Trophoblast cell (in vitro differentiated cells and primary cell): ENCODE measurements around the gene MACO1.
"Not testable (repeated sequence)": the region's sequence is repeated elsewhere in the genome, so short reads cannot be mapped to it uniquely, and the experiment has no call there.

Source experiments
- DNase-seq, 2 donors: peaks; one replicate each; pipeline ENCODE4 v3.0.0-alpha.2; 2016
- H2AFZ ChIP-seq: 2 replicates; pipeline ENCODE4 v1.6.1; 2013; ENCODE audit warnings: low read length, moderate library complexity, mild to moderate bottlenecking; ENCODE audit not compliant: insufficient read depth, poor library complexity
- H2AK5ac ChIP-seq: 2 replicates; pipeline ENCODE4 v1.6.1; 2013; ENCODE audit warnings: mild to moderate bottlenecking, low read length
- H2BK120ac ChIP-seq: 2 replicates; pipeline ENCODE4 v1.6.1; 2013; ENCODE audit warnings: low read length, mild to moderate bottlenecking, moderate library complexity; ENCODE audit not compliant: insufficient read depth, poor library complexity
- H2BK12ac ChIP-seq: 2 replicates; pipeline ENCODE4 v1.6.1; 2013; ENCODE audit warnings: mild to moderate bottlenecking, low read length, moderate library complexity
- H2BK5ac ChIP-seq: 2 replicates; pipeline ENCODE4 v1.6.1; 2013; ENCODE audit warnings: low read length, low read depth, moderate library complexity, mild to moderate bottlenecking; ENCODE audit not compliant: poor library complexity
- H3K14ac ChIP-seq: 2 replicates; pipeline ENCODE4 v1.6.1; 2013; ENCODE audit warnings: mild to moderate bottlenecking, low read length
- H3K18ac ChIP-seq: 2 replicates; pipeline ENCODE4 v1.6.1; 2013; ENCODE audit warnings: mild to moderate bottlenecking, low read length
- H3K23ac ChIP-seq: 2 replicates; pipeline ENCODE4 v1.6.1; 2013; ENCODE audit warnings: low read length
- H3K27ac ChIP-seq: 2 replicates; pipeline ENCODE4 v1.5.1; 2013; ENCODE audit warnings: low read depth, mild to moderate bottlenecking, inconsistent platforms, low read length, moderate library complexity
- H3K27me3 ChIP-seq: 2 replicates; pipeline ENCODE4 v1.6.1; 2013; ENCODE audit warnings: inconsistent platforms, mild to moderate bottlenecking, low read length, moderate library complexity; ENCODE audit not compliant: insufficient read depth
- H3K36me3 ChIP-seq, 2 experiments: 1 replicate in 1 of 2; 2 replicates in 1 of 2; pipeline ENCODE4 v1.6.1; 2013; ENCODE audit warnings: low read length in 2 of 2, mild to moderate bottlenecking in 2 of 2, moderate library complexity in 1 of 2; ENCODE audit not compliant: insufficient read depth in 2 of 2, control insufficient read depth in 1 of 2
- H3K4ac ChIP-seq: 2 replicates; pipeline ENCODE4 v1.6.1; 2013; ENCODE audit warnings: low read depth, mild to moderate bottlenecking, low read length, moderate library complexity
- H3K4me1 ChIP-seq, 2 experiments: 1 replicate in 1 of 2; 2 replicates in 1 of 2; pipeline ENCODE4 v1.6.1; 2013; ENCODE audit warnings: low read length in 2 of 2, mild to moderate bottlenecking in 2 of 2, moderate library complexity in 1 of 2; ENCODE audit not compliant: insufficient read depth in 2 of 2, control insufficient read depth in 1 of 2
- H3K4me2 ChIP-seq: 2 replicates; pipeline ENCODE4 v1.6.1; 2013; ENCODE audit warnings: inconsistent platforms, mild to moderate bottlenecking, low read length, moderate library complexity
- H3K4me3 ChIP-seq: 2 replicates; pipeline ENCODE4 v1.5.1; 2013; ENCODE audit warnings: mild to moderate bottlenecking, low read depth, low read length, inconsistent platforms
- H3K79me1 ChIP-seq: one replicate; pipeline ENCODE4 v1.6.1; 2013; ENCODE audit warnings: low read length
- H3K79me2 ChIP-seq: 2 replicates; pipeline ENCODE4 v1.6.1; 2013; ENCODE audit warnings: low read length, mild to moderate bottlenecking; ENCODE audit not compliant: control insufficient read depth, insufficient read depth, poor library complexity
- H3K9ac ChIP-seq: 2 replicates; pipeline ENCODE4 v1.6.1; 2013; ENCODE audit warnings: mild to moderate bottlenecking, low read length
- H3K9me3 ChIP-seq: 2 replicates; pipeline ENCODE4 v1.6.1; 2013; ENCODE audit warnings: low read depth, mild to moderate bottlenecking, control low read depth, inconsistent platforms, low read length; ENCODE audit not compliant: insufficient read depth
- H4K12ac ChIP-seq: 2 replicates; pipeline ENCODE4 v1.6.1; 2013; ENCODE audit warnings: low read depth, mild to moderate bottlenecking, low read length, moderate library complexity
- H4K8ac ChIP-seq: 2 replicates; pipeline ENCODE4 v1.6.1; 2013; ENCODE audit warnings: low read depth, mild to moderate bottlenecking, low read length, moderate library complexity
- H4K91ac ChIP-seq: one replicate; pipeline ENCODE4 v1.6.1; 2013; ENCODE audit warnings: low read depth, mild to moderate bottlenecking, low read length, moderate library complexity
- WGBS: extraction: QIAGEN DNeasy Blood & Tissue Kit; methylation state at CpG from one replicate; pipeline ENCODE4 v1.1.7; 2013; ENCODE audit warnings: missing lambda C conversion rate; ENCODE audit not compliant: insufficient read length, insufficient coverage; ENCODE audit errors: extremely low coverage; 5-methylcytosine and 5-hydroxymethylcytosine counted together

The MACO1 gene

GRCh38 chr1:25387096-25387495, 43.6 kb upstream of the MACO1 start:
- H3K9ac ChIP-seq, H3K27ac ChIP-seq, H3K14ac ChIP-seq, H3K79me2 ChIP-seq, H4K12ac ChIP-seq, H3K9me3 ChIP-seq, H2AK5ac ChIP-seq, H4K8ac ChIP-seq, H3K18ac ChIP-seq, H3K4me1 ChIP-seq, H2BK12ac ChIP-seq, H2BK120ac ChIP-seq, H3K36me3 ChIP-seq, H2BK5ac ChIP-seq, H4K91ac ChIP-seq, DNase-seq, H3K23ac ChIP-seq, H2AFZ ChIP-seq, H3K4me2 ChIP-seq, H3K4ac ChIP-seq, H3K27me3 ChIP-seq, H3K79me1 ChIP-seq, H3K4me3 ChIP-seq: not testable (repeated sequence)
- 100% methylated on average over 1 of the region's 4 CpGs for WGBS

DNA sequence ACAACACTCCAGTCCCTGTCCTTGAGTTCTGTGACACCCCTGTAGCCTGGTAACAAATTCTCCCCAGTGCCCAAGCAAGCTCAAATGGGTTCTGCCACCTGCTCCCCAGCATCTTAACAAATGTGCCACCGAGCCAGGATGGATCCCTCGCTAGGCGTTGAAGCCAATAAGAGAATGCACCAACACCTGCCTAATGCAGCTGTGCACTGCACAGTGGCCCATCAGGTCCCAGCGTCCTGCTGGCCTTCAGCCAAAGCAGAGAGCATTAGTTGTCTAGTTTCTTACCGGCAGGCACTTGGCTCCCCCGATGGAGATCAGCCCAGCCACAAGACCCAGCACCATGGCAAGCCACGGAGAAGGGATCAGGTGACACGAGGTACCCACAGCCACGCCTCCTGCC, 42.0 kb upstream of the MACO1 start:
- not testable (repeated sequence) for H2AK5ac ChIP-seq, H3K27me3 ChIP-seq, H3K27ac ChIP-seq, H3K4me3 ChIP-seq, H3K79me1 ChIP-seq, H3K79me2 ChIP-seq, H3K14ac ChIP-seq, H3K4ac ChIP-seq, H3K23ac ChIP-seq, DNase-seq, H3K4me1 ChIP-seq, H3K36me3 ChIP-seq, H2AFZ ChIP-seq, H4K12ac ChIP-seq, H2BK12ac ChIP-seq, H3K4me2 ChIP-seq, H2BK120ac ChIP-seq, H4K91ac ChIP-seq, H3K9me3 ChIP-seq, H3K18ac ChIP-seq, H3K9ac ChIP-seq, H2BK5ac ChIP-seq, H4K8ac ChIP-seq
- WGBS: no CpG with 5 or more reads among the region's 9 CpGs

GRCh38 chr1:25389721-25390120, 41.0 kb upstream of the MACO1 start:
- not testable (repeated sequence) for H4K12ac ChIP-seq, H2AFZ ChIP-seq, H3K79me1 ChIP-seq, H3K27me3 ChIP-seq, H3K9me3 ChIP-seq, H3K18ac ChIP-seq, DNase-seq, H3K4me1 ChIP-seq, H3K4me3 ChIP-seq, H3K14ac ChIP-seq, H3K36me3 ChIP-seq, H4K8ac ChIP-seq, H3K27ac ChIP-seq, H2AK5ac ChIP-seq, H3K79me2 ChIP-seq, H2BK5ac ChIP-seq, H3K23ac ChIP-seq, H3K4ac ChIP-seq, H2BK12ac ChIP-seq, H3K9ac ChIP-seq, H4K91ac ChIP-seq, H2BK120ac ChIP-seq, H3K4me2 ChIP-seq
- WGBS: no CpG with 5 or more reads among the region's 3 CpGs

- Histone ChIP-seq H2AFZ (no peak overlapping the region), H3K4me2 (no peak overlapping the region), H3K18ac (no peak overlapping the region), H3K36me3 (no peaks in the 10 kb centered on the region), H3K14ac (no peak overlapping the region), H4K91ac (no peak overlapping the region), H3K27me3 (no peaks in the 10 kb centered on the region), H3K23ac (no peak overlapping the region), H3K4me1 (no peaks in the 10 kb centered on the region), H3K9me3 (no peaks in the 10 kb centered on the region), H2BK5ac (no peak overlapping the region), H4K12ac (no peak overlapping the region), H3K79me2 (no peaks in the 10 kb centered on the region), H3K4me3 (no peak overlapping the region), H3K9ac (no peak overlapping the region), H2AK5ac (no peak overlapping the region), H2BK12ac (no peak overlapping the region), H2BK120ac (no peak overlapping the region), H3K27ac (no peak overlapping the region), H3K4ac (no peak overlapping the region), H4K8ac (no peak overlapping the region), H3K79me1 (no peaks in the 10 kb centered on the region)
- DNase-seq: peak in 1 of 2 donors; percentile 72
- WGBS: no CpG with 5 or more reads among the region's 6 CpGs
Observed at GRCh38 chr1:25392841-25393240, 37.9 kb upstream of the MACO1 start.
